Fibroblast of the aortic adventitia (primary cell): Measurements from ENCODE around the gene RELN. TPM values are rescaled to one million over a fixed set of nuclear protein-coding genes. Genes with fewer than 3 reads are reported as not detected.
"Not testable (repeated sequence)": the region's sequence is repeated elsewhere in the genome, so short reads cannot be mapped to it uniquely, and the experiment has no call there.

Experiments used
- DNase-seq: peaks from one replicate; pipeline ENCODE4 v3.0.0-alpha.2; 2010; ENCODE audit warnings: low read depth
- H3K4me3 ChIP-seq: 2 replicates; pipeline ENCODE4 v1.5.1; 2011; ENCODE audit warnings: low read depth, mild to moderate bottlenecking, control low read depth, low read length, moderate library complexity
- CTCF ChIP-seq: IDR thresholded peaks from 2 replicates; pipeline ENCODE4 v1.5.1; 2011; ENCODE audit warnings: mild to moderate bottlenecking, low read length, control low read depth, inconsistent platforms; ENCODE audit not compliant: insufficient read depth
- total RNA-seq: library from RNA; depleted of rRNA; stranded (reverse); fragments of >200 nt; gene quantifications from 2 replicates; pipeline ENCODE4 v1.2.3, GENCODE V29; 2012; ENCODE audit warnings: low replicate concordance

The RELN gene
- total RNA-seq, 1 donor: 88.7 TPM

- TF ChIP-seq CTCF: no peak
- no peak overlapping the region for H3K4me3 ChIP-seq
- DNase-seq: no peak
Observed at GRCh38 chr7:103921692-103922091, 67.8 kb downstream of the RELN start.

GRCh38 chr7:103919272-103919868 is 70.1 kb downstream of the RELN start:
- TF ChIP-seq CTCF: no peak
- no peak overlapping the region for H3K4me3 ChIP-seq
- DNase-seq: no peak

- no peak overlapping the region for H3K4me3 ChIP-seq
- no peak for DNase-seq
- TF ChIP-seq CTCF: no peak
Observed at GRCh38 chr7:103918631-103919271, 70.7 kb downstream of the RELN start.

- H3K4me3 ChIP-seq: no peak overlapping the region
- TF ChIP-seq CTCF: no peak
- peak; percentile 23 for DNase-seq
Observed at GRCh38 chr7:103915680-103916357, 73.6 kb downstream of the RELN start.

GRCh38 chr7:103914147-103914899 is 75.1 kb downstream of the RELN start:
- TF ChIP-seq CTCF: no peak
- H3K4me3 ChIP-seq: no peak overlapping the region
- no peak for DNase-seq

GRCh38 chr7:103912891-103913605 is 76.4 kb downstream of the RELN start:
- TF ChIP-seq CTCF: no peak
- H3K4me3 ChIP-seq: no peak overlapping the region
- peak; percentile 6 for DNase-seq

GRCh38 chr7:103911015-103911414 is 78.4 kb downstream of the RELN start:
- not testable (repeated sequence) for DNase-seq

More at GRCh38 chr7:103911015-103911414, 78.4 kb downstream of the RELN start:
- not testable (repeated sequence) for H3K4me3 ChIP-seq
